MM.1S (cell line): Measurements from ENCODE around the gene SYTL3.

Experiments used
- DNase-seq: peaks from one replicate; pipeline ENCODE4 v3.0.0-alpha.2; 2015
- H2AFZ ChIP-seq: fragments of 300-600 bp; sonication (generic); 2 replicates; pipeline ENCODE4 v1.6.0; 2016; ENCODE audit warnings: antibody characterized with exemption, low read length
- H3F3A ChIP-seq: fragments of 300-600 bp; sonication (generic); 2 replicates; pipeline ENCODE4 v1.6.1; 2016; ENCODE audit warnings: mild to moderate bottlenecking, antibody characterized with exemption, low read length, moderate library complexity, mixed read lengths; ENCODE audit not compliant: insufficient read depth
- H3K27ac ChIP-seq: fragments of 300-600 bp; sonication (generic); 2 replicates; pipeline ENCODE4 v1.5.1; 2016; ENCODE audit warnings: mild to moderate bottlenecking, low read length
- H3K27me3 ChIP-seq: fragments of 300-600 bp; sonication (generic); replicated peaks from 2 replicates; pipeline ENCODE4 v1.6.0; 2016; ENCODE audit warnings: low read length; ENCODE audit not compliant: insufficient read depth
- H3K36me3 ChIP-seq: fragments of 300-600 bp; sonication (generic); replicated peaks from 2 replicates; pipeline ENCODE4 v1.6.1; 2016; ENCODE audit warnings: mild to moderate bottlenecking, low read length, mixed read lengths; ENCODE audit not compliant: insufficient read depth
- H3K4me1 ChIP-seq: fragments of 300-600 bp; sonication (generic); 2 replicates; pipeline ENCODE4 v1.6.1; 2016; ENCODE audit warnings: low read length, mixed read lengths
- H3K4me2 ChIP-seq: fragments of 300-600 bp; sonication (generic); 2 replicates; pipeline ENCODE4 v1.6.0; 2016; ENCODE audit warnings: low read depth, low read length
- H3K4me3 ChIP-seq: fragments of 300-600 bp; sonication (generic); 2 replicates; pipeline ENCODE4 v1.5.1; 2016; ENCODE audit warnings: low read length, mixed read lengths
- H3K79me2 ChIP-seq: fragments of 300-600 bp; sonication (generic); 2 replicates; pipeline ENCODE4 v1.6.1; 2016; ENCODE audit warnings: mixed run types, low read length, mixed read lengths
- H3K9ac ChIP-seq: fragments of 300-600 bp; sonication (generic); 2 replicates; pipeline ENCODE4 v1.6.1; 2016; ENCODE audit warnings: low read length, mixed read lengths
- H3K9me2 ChIP-seq: fragments of 300-600 bp; sonication (generic); replicated peaks from 2 replicates; pipeline ENCODE4 v1.6.1; 2016; ENCODE audit warnings: mild to moderate bottlenecking, low read length, mixed read lengths; ENCODE audit not compliant: insufficient read depth
- H3K9me3 ChIP-seq: fragments of 300-600 bp; sonication (generic); replicated peaks from 2 replicates; pipeline ENCODE4 v1.6.1; 2016; ENCODE audit warnings: mild to moderate bottlenecking, low read length, mixed read lengths; ENCODE audit not compliant: insufficient read depth
- H4K20me1 ChIP-seq: fragments of 300-600 bp; sonication (generic); 2 replicates; pipeline ENCODE4 v1.6.1; 2016; ENCODE audit warnings: mild to moderate bottlenecking, low read length, moderate library complexity, mixed read lengths; ENCODE audit not compliant: insufficient read depth
- CTCF ChIP-seq: fragments of 300-600 bp; sonication (generic); IDR thresholded peaks from 2 replicates; pipeline ENCODE4 v1.5.1; 2016; ENCODE audit warnings: antibody characterized with exemption, low read length, mixed read lengths
- EZH2 ChIP-seq: fragments of 300-600 bp; sonication (generic); optimal IDR thresholded peaks from 2 replicates; pipeline ENCODE3; 2017; ENCODE audit warnings: low read depth, mild to moderate bottlenecking, antibody characterized with exemption, low read length, mixed read lengths
- EZH2phosphoT487 ChIP-seq: fragments of 300-600 bp; sonication (generic); IDR thresholded peaks from 2 replicates; pipeline ENCODE4 v1.6.1; 2018; ENCODE audit warnings: antibody characterized with exemption, low read length

Gene SYTL3

GRCh38 chr6:158714706-158715105 is 64.9 kb downstream of the SYTL3 start:
- no peaks in the 10 kb centered on the region for H3K9me2 ChIP-seq
- no peak for DNase-seq
- no peak overlapping the region for H2AFZ ChIP-seq
- H3K4me1 ChIP-seq = peaks cover 8% of the 10 kb centered on the region
- H3K9me3 ChIP-seq = no peaks in the 10 kb centered on the region
- H3F3A ChIP-seq = no peaks in the 10 kb centered on the region
- no peak overlapping the region for H3K9ac ChIP-seq
- H4K20me1 ChIP-seq = no peaks in the 10 kb centered on the region
- no peak overlapping the region for H3K4me2 ChIP-seq
- no peaks in the 10 kb centered on the region for H3K27me3 ChIP-seq
- no peaks in the 10 kb centered on the region for H3K79me2 ChIP-seq
- H3K27ac ChIP-seq = no peak overlapping the region
- H3K36me3 ChIP-seq = no peaks in the 10 kb centered on the region
- H3K4me3 ChIP-seq = no peak overlapping the region
- no peak for TF ChIP-seq CTCF
- TF ChIP-seq EZH2 = no peak
- TF ChIP-seq EZH2phosphoT487 = no peak

GRCh38 chr6:158715330-158716311 is 65.8 kb downstream of the SYTL3 start:
- H3K4me1 ChIP-seq = peaks cover 8% of the 10 kb centered on the region
- H3K27me3 ChIP-seq = no peaks in the 10 kb centered on the region
- no peaks in the 10 kb centered on the region for H3F3A ChIP-seq
- H4K20me1 ChIP-seq = no peaks in the 10 kb centered on the region
- H3K9me3 ChIP-seq = no peaks in the 10 kb centered on the region
- H3K27ac ChIP-seq = no peak overlapping the region
- H3K4me3 ChIP-seq = no peak overlapping the region
- no peak overlapping the region for H3K9ac ChIP-seq
- TF ChIP-seq EZH2phosphoT487 (no peak), EZH2 (no peak), CTCF (no peak)
- no peaks in the 10 kb centered on the region for H3K79me2 ChIP-seq
- H3K9me2 ChIP-seq = no peaks in the 10 kb centered on the region
- no peak overlapping the region for H2AFZ ChIP-seq
- no peak for DNase-seq
- H3K4me2 ChIP-seq = no peak overlapping the region
- H3K36me3 ChIP-seq = no peaks in the 10 kb centered on the region

- Histone ChIP-seq H3K27me3 (no peaks in the 10 kb centered on the region), H3K27ac (peak overlapping the region; percentile 62; the same call in 1 of the 2 replicates), H3K36me3 (no peaks in the 10 kb centered on the region), H3K4me1 (peaks cover 8% of the 10 kb centered on the region), H3K4me3 (peak overlapping the region; percentile 41; the same call in 1 of the 2 replicates), H3K9me2 (no peaks in the 10 kb centered on the region), H3F3A (no peaks in the 10 kb centered on the region), H3K9me3 (no peaks in the 10 kb centered on the region), H3K79me2 (no peaks in the 10 kb centered on the region), H4K20me1 (no peaks in the 10 kb centered on the region), H2AFZ (peak overlapping the region; percentile 22; the same call in 1 of the 2 replicates), H3K4me2 (peak overlapping the region; percentile 45), H3K9ac (0 out of 2 replicates have a peak overlapping the region, but pooled peaks have one; percentile 23)
- TF ChIP-seq EZH2phosphoT487 (no peak), CTCF (no peak), EZH2 (no peak)
- DNase-seq = peak; percentile 54
These were observed 67.8 kb downstream of the SYTL3 start for GRCh38 chr6:158717341-158718330.
